ENCODE measurements around the gene USF2.

Gene USF2

GRCh38 chr19:35270381-35270811 is 1.6 kb downstream of the USF2 start:
- TF ChIP-seq ZBTB17 (tag by site-specific recombination; IDR thresholded peaks at IDR 0.05) = 0 out of 2 replicates have a peak, but pooled peaks have one; percentile 6
- no peak for TF ChIP-seq ZBTB10 (tag by site-specific recombination; IDR thresholded peaks at IDR 0.05)
- Histone ChIP-seq H3K36me3 (ENCODE audit: control insufficient read depth in 2 of 2, insufficient read depth in 1 of 2, low read length in 2 of 2) (peaks cover 62 to 68% of the 10 kb centered on the region in 2 experiments), H3K4me3 (ENCODE audit: low read depth, low read length) (no peak overlapping the region), H3K27ac (ENCODE audit: extremely low read depth, low read depth, low read length) (peak overlapping the region; percentile 100; the same call in 1 of the 2 replicates), H3K4me1 (ENCODE audit: control insufficient read depth, insufficient read depth, low read length) (peaks cover 20% of the 10 kb centered on the region), H3K9me3 (ENCODE audit: control insufficient read depth, insufficient read depth, low read depth, low read length) (no peaks in the 10 kb centered on the region)
- ChIA-PET CTCF (interaction anchor here (0.7 to 2.5 kb wide), 20 partner anchors 10 to 337 kb away, joined by 3 to 21 read pairs (median 4); partner anchors contain the start of gene HAMP), POLR2A (interaction anchor here (1.4 to 2.5 kb wide), 3 partner anchors 10 to 129 kb away, joined by 3 to 17 read pairs (median 3); no protein-coding TSS in a partner anchor)

GRCh38 chr19:35271546-35271945 is 2.8 kb downstream of the USF2 start:
- no peaks in the 10 kb centered on the region for H3K9me3 ChIP-seq (ENCODE audit: control insufficient read depth, insufficient read depth, low read depth, low read length)
- no peak for TF ChIP-seq ZFHX2 (tag by site-specific recombination; conservative IDR thresholded peaks at IDR 0.05)
- no peak for TF ChIP-seq ZNF654 (tag by site-specific recombination; IDR thresholded peaks at IDR 0.05; ENCODE audit: low read depth)
- TF ChIP-seq HOXC10 (CRISPR knock-in tag; IDR thresholded peaks at IDR 0.05) = no peak
- TF ChIP-seq ZNF37A (tag by site-specific recombination; IDR thresholded peaks at IDR 0.05) = no peak
- no peak for TF ChIP-seq ZNF350 (tag by site-specific recombination; IDR thresholded peaks at IDR 0.05)
- TF ChIP-seq ZNF660 (tag by site-specific recombination; IDR thresholded peaks at IDR 0.05) = no peak
- no peak for TF ChIP-seq GLI2 (tag by site-specific recombination; IDR thresholded peaks at IDR 0.05; ENCODE audit: borderline replicate concordance, low read depth)
- TF ChIP-seq ZNF555 (tag by site-specific recombination; conservative IDR thresholded peaks at IDR 0.05) = no peak
- TF ChIP-seq ZBTB26 (tag by site-specific recombination; optimal IDR thresholded peaks at IDR 0.05) = no peak
- no peak for TF ChIP-seq TRIM28 (IDR thresholded peaks at IDR 0.05; ENCODE audit: borderline replicate concordance, low read length)
- TF ChIP-seq TCF7L2 (IDR thresholded peaks at IDR 0.05; ENCODE audit: borderline replicate concordance, low read depth, low read length) = no peak
- TF ChIP-seq ZNF768 (tag by site-specific recombination; IDR thresholded peaks at IDR 0.05) = no peak
- no peak for TF ChIP-seq ZNF416 (tag by site-specific recombination; IDR thresholded peaks at IDR 0.05)
- no peak for TF ChIP-seq ZNF138 (tag by site-specific recombination; IDR thresholded peaks at IDR 0.05; ENCODE audit: borderline replicate concordance)
- H3K4me1 ChIP-seq (ENCODE audit: control insufficient read depth, insufficient read depth, low read length) = peaks cover 14% of the 10 kb centered on the region
- no peak overlapping the region for H3K4me3 ChIP-seq (ENCODE audit: low read depth, low read length)
- CTCF ChIA-PET = interaction anchor here (0.7 to 1.6 kb wide), 4 partner anchors 24 to 224 kb away, joined by 3 to 8 read pairs (median 6); no protein-coding TSS in a partner anchor
- POLR2A ChIA-PET = no interaction called here
- H3K27ac ChIP-seq (ENCODE audit: extremely low read depth, low read depth, low read length) = no peak overlapping the region
- peaks cover 64 to 68% of the 10 kb centered on the region in 2 experiments for H3K36me3 ChIP-seq (ENCODE audit: control insufficient read depth in 2 of 2, insufficient read depth in 1 of 2, low read length in 2 of 2)

- H3K4me3 ChIP-seq (ENCODE audit: low read depth, low read length) = no peak overlapping the region
- H3K27ac ChIP-seq (ENCODE audit: extremely low read depth, low read depth, low read length) = peak overlapping the region; percentile 22; the same call in 1 of the 2 replicates
- peaks cover 66 to 73% of the 10 kb centered on the region in 2 experiments for H3K36me3 ChIP-seq (ENCODE audit: control insufficient read depth in 2 of 2, insufficient read depth in 1 of 2, low read length in 2 of 2)
- no peaks in the 10 kb centered on the region for H3K9me3 ChIP-seq (ENCODE audit: control insufficient read depth, insufficient read depth, low read depth, low read length)
- ChIA-PET POLR2A (interaction anchor here (0.6 kb wide), 1 partner anchor 9 kb away, joined by 3 read pairs; no protein-coding TSS in a partner anchor), CTCF (interaction anchor here (0.7 to 1.5 kb wide), 4 partner anchors 35 to 223 kb away, joined by 3 to 8 read pairs (median 6); no protein-coding TSS in a partner anchor)
- peaks cover 7% of the 10 kb centered on the region for H3K4me1 ChIP-seq (ENCODE audit: control insufficient read depth, insufficient read depth, low read length)
- TF ChIP-seq HOXD13 (CRISPR knock-in tag; IDR thresholded peaks at IDR 0.05; ENCODE audit: borderline replicate concordance) (peak; percentile 42; the same call in 1 of the 2 replicates), ZBTB17 (tag by site-specific recombination; IDR thresholded peaks at IDR 0.05) (no peak)
Measured at GRCh38 chr19:35272122-35272719, 3.5 kb downstream of the USF2 start.

Data from HEK293 (cell line).